HuH-7.5 (cell line): ENCODE measurements around the gene TTC23L.
"Not testable (repeated sequence)": the region's sequence is repeated elsewhere in the genome, so short reads cannot be mapped to it uniquely, and the experiment has no call there.

Experiments
- DNase-seq: peaks from one replicate; pipeline ENCODE4 v3.0.0; 2011; ENCODE audit warnings: low spot score

The TTC23L gene, protein sequence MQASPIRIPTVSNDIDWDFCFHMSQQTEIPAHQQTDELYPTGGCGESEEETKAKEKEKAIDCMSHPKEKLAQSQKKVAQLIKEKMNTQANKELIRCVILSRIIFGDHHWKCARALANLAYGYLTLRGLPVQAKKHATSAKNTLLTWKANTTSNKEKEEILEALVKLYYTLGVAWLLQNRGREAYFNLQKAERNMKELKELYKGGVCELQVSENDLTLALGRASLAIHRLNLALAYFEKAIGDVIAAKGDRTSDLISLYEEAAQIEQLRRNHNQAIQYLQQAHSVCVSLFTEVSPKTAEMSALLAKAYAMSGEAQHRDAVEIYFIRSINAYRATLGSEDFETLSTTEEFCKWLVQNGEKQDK

GRCh38 chr5:34838785-34839714 is at the start of gene TTC23L:
TTC23L (plus strand) TSS chr5:34839164; CDS start chr5:34840672, 1,508 bp downstream.
- DNase-seq: peak; percentile 85

- no peak for DNase-seq
These were observed 49.3 kb upstream of the TTC23L start for GRCh38 chr5:34789639-34790038.

GRCh38 chr5:34790069-34790468 is 48.9 kb upstream of the TTC23L start:
- no peak for DNase-seq

DNA sequence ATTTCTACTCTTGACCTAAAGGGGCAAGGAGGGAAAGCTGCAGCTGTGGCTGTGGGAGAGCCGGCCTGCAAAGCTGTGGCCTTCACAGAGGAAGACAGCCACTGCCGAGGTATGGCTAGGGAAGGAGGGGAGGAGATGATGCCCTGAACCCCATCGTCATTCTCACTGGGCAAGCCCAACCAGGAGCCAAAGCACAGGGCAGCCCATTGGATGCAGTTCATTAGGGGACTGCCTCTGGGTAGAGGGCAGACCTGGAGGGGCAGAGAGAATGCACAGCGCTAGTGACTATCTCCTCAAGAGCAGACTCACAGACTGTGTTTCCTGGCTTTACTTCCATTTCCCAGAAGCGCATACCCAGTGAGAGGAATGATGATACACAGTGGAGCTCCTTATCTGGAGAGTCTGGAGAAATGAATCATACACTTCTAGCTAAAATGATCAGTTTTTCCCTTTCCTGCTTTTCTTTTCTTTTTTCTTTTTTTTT is 47.2 kb upstream of the TTC23L start:
- DNase-seq: no peak

DNA sequence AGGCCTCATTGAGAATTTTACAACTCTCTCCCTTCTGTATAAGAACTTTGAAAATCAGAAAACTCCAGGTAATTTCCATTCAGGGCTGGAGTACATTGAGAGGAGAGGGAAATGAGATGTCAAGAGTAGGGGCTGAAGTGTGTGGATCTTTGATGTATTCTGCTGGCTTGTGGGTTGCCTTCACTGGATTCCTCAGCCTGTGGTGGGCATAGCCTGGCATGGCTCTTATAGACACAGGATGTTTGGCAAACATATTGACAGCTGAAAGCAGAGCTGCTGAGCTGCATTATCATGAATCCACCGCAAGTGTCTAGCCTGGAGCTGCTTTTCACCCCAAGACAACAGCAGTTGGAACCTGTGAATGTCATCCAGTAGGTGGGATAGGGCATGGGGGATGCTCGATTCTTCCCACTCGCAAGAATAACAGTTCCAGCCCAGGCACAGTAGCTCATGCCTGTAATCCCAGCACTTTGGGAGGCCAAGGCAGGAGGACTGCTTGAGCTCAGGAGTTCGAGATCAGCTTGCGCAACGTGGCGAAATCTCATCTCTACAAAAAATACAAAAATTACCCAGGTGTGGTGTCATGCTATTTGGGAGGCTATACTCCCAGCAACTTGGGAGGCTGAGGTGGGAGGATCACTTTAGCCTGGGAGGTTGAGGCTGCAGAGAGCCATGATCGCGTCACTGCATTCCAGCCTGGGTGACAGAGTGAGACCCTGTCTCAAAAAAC is 36.0 kb upstream of the TTC23L start:
- DNase-seq: no peak

DNA sequence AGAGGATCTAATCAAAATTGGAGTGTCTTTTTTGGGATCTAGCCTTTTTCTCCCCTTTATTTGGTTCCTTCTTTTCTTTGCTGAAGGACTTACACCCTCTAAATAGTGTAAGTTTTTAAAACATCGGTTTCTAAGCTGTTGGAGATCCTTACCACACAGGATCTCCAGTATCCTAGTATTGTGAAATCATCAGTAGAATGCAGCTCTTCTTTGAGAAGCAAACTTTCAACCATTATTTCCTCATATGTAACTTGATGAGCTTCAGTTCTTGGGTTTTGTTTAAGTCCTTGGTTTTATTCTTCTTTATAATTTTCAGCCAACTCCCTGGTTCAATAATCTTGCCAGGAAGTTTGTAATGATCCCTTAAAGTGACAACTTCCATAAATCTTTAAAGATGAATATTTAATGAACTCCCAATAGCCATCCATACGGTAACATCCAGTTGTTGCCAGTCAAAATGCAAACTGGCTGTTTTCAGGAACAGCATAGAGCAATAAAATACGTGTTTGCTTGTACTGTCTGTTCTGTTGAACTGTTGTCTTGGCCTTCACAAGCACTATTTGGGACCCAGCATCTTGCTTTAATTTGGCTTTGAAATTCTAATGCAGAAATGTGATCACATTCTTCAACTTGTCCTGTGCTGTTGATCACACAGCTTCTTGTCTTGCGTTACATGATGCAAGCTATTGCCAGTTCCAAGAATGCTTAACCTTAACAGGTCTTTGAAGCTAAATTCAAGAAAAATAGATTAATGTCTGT is 34.8 kb upstream of the TTC23L start:
- no peak for DNase-seq

GRCh38 chr5:34804913-34805312 is 34.1 kb upstream of the TTC23L start:
- no peak for DNase-seq

DNA sequence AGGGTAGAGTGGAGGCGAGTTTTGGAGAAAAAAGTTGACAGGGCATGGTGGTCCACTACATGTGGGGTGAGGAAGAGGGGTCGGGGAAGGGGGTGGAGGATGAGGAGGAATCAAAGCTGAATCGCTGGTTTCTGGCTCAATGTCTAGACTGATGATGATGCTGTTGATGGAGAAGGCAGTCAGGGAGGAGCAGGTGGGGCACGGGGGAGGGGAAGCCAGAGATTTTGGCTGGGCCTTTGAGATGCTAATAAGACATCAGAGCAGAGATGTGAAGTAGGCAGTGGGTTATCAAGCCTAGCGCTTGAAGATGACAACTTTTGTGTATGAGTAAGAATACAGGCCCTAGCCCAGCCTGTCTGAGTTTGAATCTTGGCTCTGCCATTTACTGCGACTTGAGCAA is 32.4 kb upstream of the TTC23L start:
- DNase-seq: no peak

- no peak for DNase-seq
These were observed 27.3 kb upstream of the TTC23L start for GRCh38 chr5:34811706-34812105.

- no peak for DNase-seq
These were observed 25.5 kb upstream of the TTC23L start for GRCh38 chr5:34813509-34813908.

GRCh38 chr5:34817558-34818351 is 21.2 kb upstream of the TTC23L start:
- DNase-seq: no peak

GRCh38 chr5:34818717-34819116 is 20.2 kb upstream of the TTC23L start:
- DNase-seq: no peak

DNA sequence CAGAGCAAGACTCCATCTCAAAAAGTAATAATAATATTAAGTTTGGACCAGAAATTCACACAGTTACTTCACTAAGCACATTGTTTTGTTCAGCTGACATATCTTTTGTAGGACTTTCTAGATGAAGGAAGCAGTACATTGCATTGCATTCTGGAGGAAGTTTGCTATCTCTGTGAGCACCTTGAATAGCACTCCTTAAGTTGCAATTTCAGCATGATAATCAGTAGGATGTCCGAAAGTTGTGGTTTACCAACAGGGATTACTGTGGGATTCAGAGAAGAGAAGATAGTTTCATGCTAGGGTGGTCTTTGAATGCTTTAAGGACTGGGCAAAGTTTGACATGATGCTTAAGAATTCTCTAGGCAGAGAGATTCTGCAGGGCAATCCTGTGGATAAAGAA is 18.4 kb upstream of the TTC23L start:
- no peak for DNase-seq

DNA sequence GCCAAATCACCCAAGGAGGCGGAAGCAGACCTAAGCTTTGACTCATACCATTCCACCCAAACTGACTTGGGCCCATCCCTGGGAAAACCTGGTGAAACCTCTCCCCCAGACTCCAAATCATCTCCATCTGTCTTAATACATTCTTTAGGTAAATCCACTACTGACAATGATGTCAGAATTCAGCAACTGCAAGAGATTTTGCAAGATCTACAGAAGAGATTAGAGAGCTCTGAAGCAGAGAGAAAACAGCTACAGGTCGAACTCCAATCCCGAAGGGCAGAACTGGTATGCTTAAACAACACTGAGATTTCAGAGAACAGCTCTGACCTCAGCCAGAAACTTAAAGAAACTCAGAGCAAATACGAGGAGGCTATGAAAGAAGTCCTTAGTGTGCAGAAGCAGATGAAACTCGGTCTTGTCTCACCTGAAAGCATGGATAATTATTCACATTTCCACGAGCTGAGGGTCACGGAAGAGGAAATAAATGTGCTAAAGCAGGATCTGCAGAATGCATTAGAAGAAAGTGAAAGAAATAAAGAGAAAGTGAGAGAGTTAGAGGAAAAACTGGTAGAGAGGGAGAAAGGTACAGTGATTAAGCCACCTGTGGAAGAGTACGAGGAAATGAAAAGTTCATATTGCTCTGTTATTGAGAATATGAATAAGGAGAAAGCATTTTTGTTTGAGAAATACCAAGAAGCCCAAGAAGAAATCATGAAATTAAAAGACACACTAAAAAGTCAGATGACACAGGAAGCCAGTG is 15.8 kb upstream of the TTC23L start:
- no peak for DNase-seq

GRCh38 chr5:34826347-34826746 is 12.6 kb upstream of the TTC23L start:
- no peak for DNase-seq

- DNase-seq: no peak
These were observed 11.1 kb upstream of the TTC23L start for GRCh38 chr5:34827588-34828506.

GRCh38 chr5:34830827-34831226 is 8.1 kb upstream of the TTC23L start:
- not testable (repeated sequence) for DNase-seq

DNA sequence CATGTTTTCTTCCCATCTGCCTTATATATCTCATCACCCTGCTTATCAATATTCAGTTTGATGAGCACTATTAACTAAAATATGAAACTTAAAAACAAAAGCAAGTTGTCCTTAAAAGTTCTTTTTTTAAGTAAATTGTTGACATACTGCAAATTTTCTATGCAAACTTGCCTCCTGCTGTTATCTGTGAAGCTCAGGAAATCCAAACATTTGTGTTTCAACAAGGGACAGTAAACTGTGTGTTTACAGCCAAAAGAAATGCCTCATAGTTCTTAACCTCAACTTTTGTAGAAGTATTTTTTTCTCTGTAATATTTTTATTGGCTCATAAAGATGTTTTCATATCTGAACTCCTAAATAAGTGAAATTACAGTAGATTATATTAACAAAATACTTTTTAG is 7.7 kb upstream of the TTC23L start:
- DNase-seq: no peak

DNA sequence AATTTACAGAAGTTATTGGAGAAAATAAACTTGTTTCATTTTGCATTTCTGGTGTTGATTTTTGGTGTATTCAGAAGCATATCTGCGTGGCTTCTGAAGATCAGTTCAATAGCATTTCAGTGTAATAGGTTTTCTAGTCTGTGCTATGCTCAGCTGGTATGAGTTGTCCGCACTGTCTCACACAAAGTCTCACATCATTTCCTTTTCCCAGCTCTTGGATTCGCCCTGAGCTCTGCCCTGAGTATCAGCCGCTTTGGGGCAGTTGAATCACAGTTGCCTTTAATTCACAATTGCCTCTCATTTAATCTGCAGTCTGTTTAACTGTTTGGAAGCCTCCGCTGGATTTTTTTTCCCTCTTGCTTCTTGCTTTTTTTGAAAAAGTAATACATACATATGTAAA is 6.4 kb upstream of the TTC23L start:
- DNase-seq: no peak
